NT2/D1 (cell line): ENCODE results near the gene CD276.

ENCODE experiments used
- DNase-seq: peaks from one replicate; pipeline ENCODE4 v3.0.0-alpha.2; 2011; ENCODE audit warnings: low read depth, low spot score
- H3K27me3 ChIP-seq: 2 replicates; pipeline ENCODE4 v1.6.0; 2011; ENCODE audit warnings: mild to moderate bottlenecking; ENCODE audit not compliant: insufficient read length, insufficient read depth
- H3K36me3 ChIP-seq: 2 replicates; pipeline ENCODE4 v1.6.1; 2011; ENCODE audit warnings: mild to moderate bottlenecking, low read length, mixed read lengths; ENCODE audit not compliant: insufficient read depth, insufficient read length
- H3K4me1 ChIP-seq: 2 replicates; pipeline ENCODE4 v1.5.1; 2011; ENCODE audit not compliant: insufficient read depth, insufficient read length
- H3K4me3 ChIP-seq: 2 replicates; pipeline ENCODE4 v1.5.1; 2011; ENCODE audit warnings: low read depth; ENCODE audit not compliant: insufficient read length
- H3K9ac ChIP-seq: 2 replicates; pipeline ENCODE4 v1.6.0; 2011; ENCODE audit warnings: low read depth; ENCODE audit not compliant: insufficient read length
- H3K9me3 ChIP-seq: 2 replicates; pipeline ENCODE4 v1.5.1; 2011; ENCODE audit warnings: mild to moderate bottlenecking, low read length; ENCODE audit not compliant: insufficient read depth
- SUZ12 ChIP-seq: IDR thresholded peaks from 2 replicates; pipeline ENCODE4 v1.6.1; 2011; ENCODE audit not compliant: insufficient read length, insufficient read depth; ENCODE audit errors: extremely low read depth
- YY1 ChIP-seq: IDR thresholded peaks from 2 replicates; pipeline ENCODE4 v1.6.1; 2011; ENCODE audit not compliant: insufficient read length, insufficient read depth
- ZNF274 ChIP-seq: IDR thresholded peaks from 2 replicates; pipeline ENCODE4 v1.6.1; 2011; ENCODE audit warnings: mild to moderate bottlenecking, low read depth, low read length

The CD276 gene

GRCh38 chr15:73679180-73679579 is 5.0 kb upstream of the CD276 start:
- no peak for TF ChIP-seq YY1
- no peak for TF ChIP-seq SUZ12
- TF ChIP-seq ZNF274: no peak
- H3K4me3 ChIP-seq: no peak overlapping the region
- no peak overlapping the region for H3K9ac ChIP-seq
- H3K27me3 ChIP-seq: no peaks in the 10 kb centered on the region
- H3K36me3 ChIP-seq: no peaks in the 10 kb centered on the region
- DNase-seq: no peak
- H3K9me3 ChIP-seq: no peaks in the 10 kb centered on the region
- H3K4me1 ChIP-seq: peaks cover 4% of the 10 kb centered on the region

DNA sequence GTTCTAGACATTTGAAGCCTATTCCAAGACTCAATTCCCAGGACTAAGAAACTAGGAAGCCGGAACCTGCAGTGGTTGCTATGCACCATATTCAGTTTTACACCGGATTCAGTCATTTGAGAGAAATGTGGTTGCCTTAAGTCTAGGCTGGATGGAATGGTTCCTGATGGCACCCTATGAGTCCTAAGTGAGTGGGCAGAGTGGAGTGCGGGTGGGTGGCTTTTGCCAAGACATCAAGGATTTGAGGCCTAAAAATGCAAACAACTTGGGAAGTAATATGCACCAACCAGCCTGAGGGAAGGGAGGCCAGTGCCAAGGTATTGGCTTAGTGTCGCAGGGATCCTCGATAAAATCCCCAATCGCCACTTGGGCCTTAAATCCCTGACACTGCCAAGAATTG is 4.2 kb upstream of the CD276 start:
- Histone ChIP-seq H3K27me3 (no peaks in the 10 kb centered on the region), H3K4me1 (peaks cover 4% of the 10 kb centered on the region), H3K9me3 (no peaks in the 10 kb centered on the region), H3K9ac (no peak overlapping the region), H3K4me3 (no peak overlapping the region), H3K36me3 (no peaks in the 10 kb centered on the region)
- TF ChIP-seq SUZ12 (no peak), YY1 (no peak), ZNF274 (no peak)
- no peak for DNase-seq

- no peaks in the 10 kb centered on the region for H3K27me3 ChIP-seq
- H3K9ac ChIP-seq: no peak overlapping the region
- TF ChIP-seq YY1 (no peak), ZNF274 (no peak), SUZ12 (no peak)
Observed at GRCh38 chr15:73680549-73680948, 3.6 kb upstream of the CD276 start.

DNA sequence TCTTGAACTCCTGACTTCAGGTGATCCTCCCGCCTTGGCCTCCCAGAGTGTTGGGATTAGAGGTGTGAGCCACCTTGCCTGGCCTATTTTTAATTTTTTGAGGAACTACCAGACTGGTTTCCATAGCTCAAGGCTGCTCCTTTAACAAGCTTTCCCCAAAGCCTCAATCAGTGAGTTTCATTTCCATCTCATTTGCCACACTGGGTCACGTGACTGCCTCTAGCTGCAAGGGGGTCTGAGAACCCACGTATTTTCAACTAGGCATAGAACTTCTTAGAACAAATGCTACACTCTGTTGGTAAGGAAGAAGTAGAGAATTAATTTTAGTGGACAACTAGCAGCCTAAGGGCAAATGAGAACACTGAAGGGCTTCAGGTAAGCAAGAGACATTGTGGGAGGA is 3.1 kb upstream of the CD276 start:
- Histone ChIP-seq H3K36me3 (peaks cover under 1% of the 10 kb centered on the region), H3K4me3 (no peak overlapping the region), H3K9ac (no peak overlapping the region), H3K9me3 (no peaks in the 10 kb centered on the region), H3K4me1 (peaks cover 4% of the 10 kb centered on the region), H3K27me3 (no peaks in the 10 kb centered on the region)
- TF ChIP-seq SUZ12: no peak
- TF ChIP-seq ZNF274: no peak
- no peak for TF ChIP-seq YY1
- DNase-seq: no peak

More at GRCh38 chr15:73680549-73680948, 3.6 kb upstream of the CD276 start:
- H3K9me3 ChIP-seq: no peaks in the 10 kb centered on the region
- no peak for DNase-seq
- H3K4me1 ChIP-seq: peaks cover 4% of the 10 kb centered on the region
- H3K4me3 ChIP-seq: no peak overlapping the region
- H3K36me3 ChIP-seq: no peaks in the 10 kb centered on the region

GRCh38 chr15:73681856-73682599 is 2.2 kb upstream of the CD276 start:
- Histone ChIP-seq H3K9ac (no peak overlapping the region), H3K4me3 (no peak overlapping the region), H3K9me3 (no peaks in the 10 kb centered on the region), H3K27me3 (no peaks in the 10 kb centered on the region), H3K4me1 (peaks cover 6% of the 10 kb centered on the region), H3K36me3 (peaks cover 3% of the 10 kb centered on the region)
- no peak for DNase-seq
- TF ChIP-seq ZNF274: no peak
- no peak for TF ChIP-seq SUZ12
- TF ChIP-seq YY1: no peak

GRCh38 chr15:73682600-73683090 is 1.5 kb upstream of the CD276 start:
- DNase-seq: no peak
- Histone ChIP-seq H3K9ac (no peak overlapping the region), H3K36me3 (peaks cover 3% of the 10 kb centered on the region), H3K9me3 (no peaks in the 10 kb centered on the region), H3K4me1 (peaks cover 12% of the 10 kb centered on the region), H3K4me3 (no peak overlapping the region), H3K27me3 (no peaks in the 10 kb centered on the region)
- no peak for TF ChIP-seq YY1
- TF ChIP-seq SUZ12: no peak
- no peak for TF ChIP-seq ZNF274

DNA sequence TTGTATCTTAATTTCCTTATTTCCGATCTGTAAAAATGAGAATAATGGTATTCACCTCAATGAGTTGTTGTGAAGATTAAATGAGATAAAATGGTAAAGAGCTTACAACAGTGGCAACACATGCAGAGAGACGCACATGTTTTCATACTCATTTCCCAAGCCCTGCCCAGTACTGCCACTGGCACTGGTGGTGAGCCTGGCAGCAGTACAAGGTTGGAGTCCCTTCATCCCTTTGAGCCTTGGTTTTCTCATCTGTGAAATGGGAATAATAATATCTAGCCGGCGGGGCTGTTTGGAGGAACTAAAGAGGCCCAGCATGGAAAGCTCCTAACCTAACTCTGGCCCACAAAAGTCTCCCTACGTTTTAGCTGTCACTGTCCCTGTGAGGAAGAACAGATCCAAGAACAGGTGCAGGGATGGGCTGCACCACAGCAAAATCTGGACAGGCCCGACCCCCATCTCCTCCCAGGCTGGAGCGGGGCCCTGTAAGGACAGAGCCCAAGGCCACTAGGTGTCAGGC is 866 bp upstream of the CD276 start:
- no peak for DNase-seq
- peaks cover 16% of the 10 kb centered on the region for H3K4me1 ChIP-seq
- no peaks in the 10 kb centered on the region for H3K9me3 ChIP-seq
- peak overlapping the region; percentile 84 for H3K4me3 ChIP-seq
- peaks cover 3% of the 10 kb centered on the region for H3K36me3 ChIP-seq
- H3K27me3 ChIP-seq: no peaks in the 10 kb centered on the region
- peak overlapping the region; percentile 83 for H3K9ac ChIP-seq
- TF ChIP-seq ZNF274 (no peak), SUZ12 (no peak)
